Measurements from ENCODE around the gene AMHR2.
"Not testable (repeated sequence)": the region's sequence is repeated elsewhere in the genome, so short reads cannot be mapped to it uniquely, and the experiment has no call there.

AMHR2 gene

DNA sequence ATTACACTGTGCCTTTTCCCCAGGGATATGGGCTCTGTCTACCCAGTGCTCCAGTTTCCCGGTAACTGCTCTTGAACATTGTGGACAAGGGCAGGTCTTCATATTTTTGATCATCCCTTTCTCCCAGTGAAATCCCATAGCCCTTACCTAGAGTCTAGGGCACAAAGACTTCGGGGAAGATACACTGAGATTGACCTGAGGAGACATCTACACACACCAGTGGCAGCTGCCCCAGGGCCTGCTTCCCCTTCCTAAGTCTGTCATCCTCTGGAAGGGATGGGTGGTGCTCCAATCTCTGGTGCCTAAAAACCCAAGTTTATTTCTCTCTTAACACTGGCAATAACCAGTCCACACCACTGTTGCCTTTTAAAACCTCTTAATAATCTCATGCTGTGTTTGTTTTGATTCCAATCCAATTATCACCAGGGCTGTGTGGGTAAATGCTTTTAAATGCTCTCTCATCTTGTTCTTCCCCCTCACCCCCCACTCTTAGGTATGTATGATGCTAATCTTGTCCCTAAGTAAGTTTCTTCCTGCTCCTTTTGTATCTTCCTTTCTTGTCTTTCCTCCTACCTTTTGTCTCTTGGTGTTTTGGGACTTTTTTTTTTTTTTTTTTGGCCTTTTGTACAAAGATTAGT is 7.8 kb upstream of the AMHR2 start:
- DNase-seq, result not testable (repeated sequence)

DNA sequence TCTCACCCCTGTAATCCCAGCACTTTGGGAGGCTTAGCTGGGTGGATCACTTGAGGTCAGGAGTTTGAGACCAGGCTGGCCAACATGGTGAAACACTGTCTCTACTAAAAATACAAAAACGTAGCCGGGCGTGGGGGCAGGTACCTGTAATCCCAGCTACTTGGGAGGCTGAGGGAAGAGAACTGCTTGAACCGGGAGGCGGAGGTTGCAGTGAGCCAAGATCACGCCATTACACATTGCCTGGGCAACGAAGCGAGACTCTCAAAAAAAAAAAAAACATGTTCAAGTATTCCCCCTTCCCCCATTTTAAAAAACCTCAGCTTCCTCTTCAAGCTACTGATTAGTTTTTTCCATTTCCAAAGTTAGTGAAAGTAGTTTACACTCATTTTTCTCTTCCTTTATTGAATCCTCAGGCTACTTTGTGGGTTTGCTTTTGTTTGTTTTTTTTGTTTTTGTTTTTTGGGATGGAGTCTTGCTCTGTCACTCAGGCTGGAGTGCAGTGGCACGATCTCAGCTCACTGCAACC is 6.3 kb upstream of the AMHR2 start:
- DNase-seq, result not testable (repeated sequence)

DNA sequence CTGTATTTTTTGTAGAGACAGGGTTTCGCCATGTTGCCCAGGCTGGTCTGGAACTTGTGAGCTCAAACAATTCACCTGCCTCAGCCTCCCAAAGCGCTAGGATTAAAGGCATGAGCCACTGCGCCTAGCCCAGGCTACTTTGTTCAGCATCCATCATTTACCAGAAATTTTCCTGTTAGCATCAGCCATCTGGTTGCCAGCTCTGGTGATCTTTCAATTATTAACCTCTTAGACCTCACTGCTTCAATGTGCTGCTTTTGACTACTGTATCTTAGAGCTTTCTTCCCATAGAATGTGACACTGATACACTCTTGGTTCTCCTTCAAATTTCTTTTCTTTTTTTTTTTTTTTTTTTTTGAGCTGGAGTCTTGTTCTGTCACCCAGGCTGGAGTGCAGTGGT is 5.4 kb upstream of the AMHR2 start:
- no peak for DNase-seq

DNA sequence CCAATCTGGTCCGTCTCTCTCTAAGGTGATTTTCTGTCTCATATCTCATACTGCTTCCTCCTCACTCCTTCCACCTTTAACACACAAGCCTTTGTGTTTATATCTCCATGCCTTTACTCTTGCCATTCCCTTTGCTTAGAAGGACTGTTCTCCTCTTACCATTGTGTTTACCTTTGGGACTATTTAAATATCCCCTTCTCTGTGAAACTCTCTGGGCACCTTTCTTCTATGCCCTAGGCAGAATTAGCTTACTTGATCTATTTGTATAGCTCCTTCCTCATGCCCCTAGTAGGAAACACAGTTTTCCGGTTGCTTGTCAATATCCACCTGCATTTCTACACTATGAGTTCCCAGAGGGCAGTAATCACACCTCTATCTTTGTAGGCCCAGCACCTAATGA is 3.9 kb upstream of the AMHR2 start:
- no peak for DNase-seq

DNA sequence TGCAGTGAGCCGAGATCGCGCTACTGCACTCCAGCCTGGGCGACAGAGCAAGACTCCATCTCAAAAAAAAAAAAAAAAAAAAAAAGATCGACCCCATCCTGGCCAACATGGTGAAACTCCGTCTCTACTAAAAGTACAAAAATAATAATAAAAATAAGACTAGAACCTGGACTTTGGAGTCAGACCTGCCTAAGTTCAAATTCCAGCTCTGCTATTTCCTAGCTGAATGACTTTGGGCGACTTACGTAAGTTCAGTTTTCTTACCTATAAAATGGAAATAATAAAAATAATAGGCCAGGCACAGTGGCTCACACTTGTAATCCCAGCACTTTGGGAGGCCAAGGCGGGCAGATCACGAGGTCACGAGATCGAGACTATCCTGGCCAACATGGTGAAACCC is 1.4 kb upstream of the AMHR2 start:
- DNase-seq, result not testable (repeated sequence)

DNA sequence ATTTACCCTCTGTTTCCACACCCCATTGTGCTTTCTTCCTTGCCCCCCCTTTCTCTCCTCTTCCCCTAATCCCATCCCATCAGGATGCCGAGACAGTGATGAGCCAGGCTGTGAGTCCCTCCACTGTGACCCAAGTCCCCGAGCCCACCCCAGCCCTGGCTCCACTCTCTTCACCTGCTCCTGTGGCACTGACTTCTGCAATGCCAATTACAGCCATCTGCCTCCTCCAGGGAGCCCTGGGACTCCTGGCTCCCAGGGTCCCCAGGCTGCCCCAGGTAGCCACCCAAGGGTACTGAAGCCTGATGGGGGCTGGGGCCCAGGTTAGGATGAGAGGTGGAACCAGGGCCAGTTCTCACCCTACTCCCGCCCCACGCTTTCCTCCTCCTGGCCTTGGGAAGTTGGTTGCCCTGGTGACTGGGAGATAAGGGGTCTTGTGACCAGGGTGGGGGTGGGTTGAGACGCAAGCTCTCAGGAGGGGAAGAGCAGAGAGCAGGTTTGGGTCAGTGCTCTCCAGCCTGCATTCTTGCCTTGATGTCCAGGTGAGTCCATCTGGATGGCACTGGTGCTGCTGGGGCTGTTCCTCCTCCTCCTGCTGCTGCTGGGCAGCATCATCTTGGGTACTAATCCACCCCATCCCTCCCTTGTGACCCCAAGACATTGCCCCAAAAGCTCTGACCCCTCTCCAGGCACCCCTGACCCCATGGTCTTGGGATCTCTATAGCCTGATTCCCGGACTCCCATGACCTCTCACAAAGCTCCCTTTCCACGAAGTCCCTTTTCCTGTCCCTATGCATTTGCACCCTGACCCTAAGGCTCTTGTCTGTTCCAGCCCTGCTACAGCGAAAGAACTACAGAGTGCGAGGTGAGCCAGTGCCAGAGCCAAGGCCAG is 1.2 kb downstream of the AMHR2 start:
- DNase-seq, result no peak

DNA sequence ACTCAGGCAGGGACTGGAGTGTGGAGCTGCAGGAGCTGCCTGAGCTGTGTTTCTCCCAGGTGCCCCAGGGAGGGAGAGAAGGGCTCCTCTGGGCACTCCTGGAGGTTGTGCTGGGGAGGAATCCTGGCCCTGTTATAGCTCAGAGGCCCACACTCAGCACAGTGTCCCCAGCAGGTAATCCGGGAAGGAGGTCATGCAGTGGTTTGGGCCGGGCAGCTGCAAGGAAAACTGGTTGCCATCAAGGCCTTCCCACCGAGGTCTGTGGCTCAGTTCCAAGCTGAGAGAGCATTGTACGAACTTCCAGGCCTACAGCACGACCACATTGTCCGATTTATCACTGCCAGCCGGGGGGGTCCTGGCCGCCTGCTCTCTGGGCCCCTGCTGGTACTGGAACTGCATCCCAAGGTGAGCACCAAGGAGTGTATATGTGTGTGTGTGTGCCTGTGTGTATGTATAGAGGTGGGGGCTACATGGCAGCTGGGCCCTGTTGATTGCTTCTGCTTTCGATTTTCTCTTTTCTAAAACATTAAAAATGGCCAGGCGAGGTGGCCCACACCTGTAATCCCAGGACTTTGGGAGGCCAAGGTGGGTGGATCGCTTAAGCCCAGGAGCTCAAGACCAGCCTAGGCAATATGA is 2.0 kb downstream of the AMHR2 start:
- DNase-seq, result no peak

DNA sequence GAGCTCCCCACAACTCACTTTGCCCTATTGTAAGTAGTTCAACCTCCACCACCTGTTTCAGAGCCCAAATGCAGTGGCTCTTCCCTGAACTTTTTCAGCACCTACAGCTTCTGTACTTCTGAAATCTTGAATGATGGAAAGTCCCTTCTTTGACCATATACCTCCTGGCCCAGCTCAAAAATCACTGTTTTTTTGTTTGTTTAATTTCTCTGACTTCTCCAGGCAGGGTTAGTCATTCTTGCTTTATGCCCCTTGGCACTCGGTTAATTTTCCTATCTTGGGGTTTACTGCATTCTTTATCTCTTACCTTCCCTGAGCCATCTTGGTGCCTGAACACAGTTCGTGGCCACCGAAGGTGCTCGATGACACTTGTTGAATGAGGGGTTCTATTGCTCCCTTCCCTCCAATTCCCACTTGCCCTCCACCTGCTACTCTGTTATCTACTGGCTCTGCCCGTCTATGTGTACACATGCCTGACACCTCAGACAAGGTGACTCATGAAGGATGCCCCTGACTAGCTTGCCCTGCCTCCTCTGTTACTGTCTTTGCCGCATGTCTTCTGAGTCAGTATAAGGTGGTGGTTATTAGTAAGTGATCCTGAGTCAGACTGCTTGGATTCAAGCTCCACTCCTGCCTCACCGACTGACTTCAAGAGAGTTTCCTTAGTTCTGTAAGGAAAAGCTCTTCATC is 4.4 kb downstream of the AMHR2 start:
- DNase-seq, result no peak

DNA sequence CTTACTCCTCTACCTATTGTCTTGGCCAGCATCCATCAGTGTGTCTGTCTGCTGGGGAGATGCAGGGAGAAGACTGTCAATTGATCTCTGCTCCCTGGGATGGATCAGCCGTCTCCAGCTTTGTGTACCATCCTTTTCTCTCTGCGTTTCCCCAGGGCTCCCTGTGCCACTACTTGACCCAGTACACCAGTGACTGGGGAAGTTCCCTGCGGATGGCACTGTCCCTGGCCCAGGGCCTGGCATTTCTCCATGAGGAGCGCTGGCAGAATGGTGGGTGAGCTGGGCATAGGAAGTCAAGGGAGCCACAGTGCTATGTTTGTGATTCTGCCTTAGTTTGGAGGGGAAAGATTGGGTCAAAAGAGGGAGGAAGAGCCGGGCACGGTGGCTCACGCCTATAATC is 5.1 kb downstream of the AMHR2 start:
- no peak for DNase-seq

DNA sequence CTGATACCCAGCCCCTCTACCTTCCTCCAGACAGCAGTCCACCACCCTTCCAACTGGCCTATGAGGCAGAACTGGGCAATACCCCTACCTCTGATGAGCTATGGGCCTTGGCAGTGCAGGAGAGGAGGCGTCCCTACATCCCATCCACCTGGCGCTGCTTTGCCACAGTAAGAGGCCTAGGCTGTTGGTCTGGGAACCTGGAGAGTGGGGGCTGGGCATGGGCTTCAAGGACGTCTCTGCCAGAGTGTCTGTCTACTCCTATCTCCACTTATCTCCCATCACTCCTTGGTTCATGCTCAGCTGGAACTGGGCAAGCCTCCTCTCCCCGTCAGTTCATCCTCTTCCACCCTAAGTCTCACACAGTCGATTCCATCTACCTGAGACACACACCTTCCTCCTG is 6.5 kb downstream of the AMHR2 start:
- no peak for DNase-seq

DNA sequence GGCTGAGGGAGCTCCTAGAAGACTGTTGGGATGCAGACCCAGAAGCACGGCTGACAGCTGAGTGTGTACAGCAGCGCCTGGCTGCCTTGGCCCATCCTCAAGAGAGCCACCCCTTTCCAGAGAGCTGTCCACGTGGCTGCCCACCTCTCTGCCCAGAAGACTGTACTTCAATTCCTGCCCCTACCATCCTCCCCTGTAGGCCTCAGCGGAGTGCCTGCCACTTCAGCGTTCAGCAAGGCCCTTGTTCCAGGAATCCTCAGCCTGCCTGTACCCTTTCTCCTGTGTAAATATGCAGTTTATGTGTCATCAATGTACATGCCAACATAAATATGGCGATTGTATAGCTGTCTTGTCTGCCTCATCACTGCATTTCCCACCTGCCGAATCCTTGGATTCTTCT is 7.5 kb downstream of the AMHR2 start:
- no peak for DNase-seq

DNA sequence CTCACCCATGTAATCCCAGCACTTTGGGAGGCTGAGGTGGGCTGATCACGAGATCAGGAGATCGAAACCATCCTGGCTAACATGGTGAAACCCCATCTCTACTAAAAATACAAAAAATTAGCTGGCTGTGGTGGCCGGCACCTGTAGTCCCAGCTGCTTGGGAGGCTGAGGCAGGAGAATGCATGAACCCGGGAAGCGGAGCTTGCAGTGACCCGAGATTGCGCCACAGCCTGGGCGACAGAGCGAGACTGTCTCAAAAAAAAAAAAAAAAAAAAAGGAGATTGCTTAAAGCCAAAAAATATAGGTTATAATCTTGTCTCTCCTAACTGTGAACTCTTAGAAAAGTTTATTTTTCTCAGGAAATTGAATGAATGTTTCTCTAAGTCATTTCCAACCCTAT is 11.7 kb downstream of the AMHR2 start:
- not testable (repeated sequence) for DNase-seq

DNA sequence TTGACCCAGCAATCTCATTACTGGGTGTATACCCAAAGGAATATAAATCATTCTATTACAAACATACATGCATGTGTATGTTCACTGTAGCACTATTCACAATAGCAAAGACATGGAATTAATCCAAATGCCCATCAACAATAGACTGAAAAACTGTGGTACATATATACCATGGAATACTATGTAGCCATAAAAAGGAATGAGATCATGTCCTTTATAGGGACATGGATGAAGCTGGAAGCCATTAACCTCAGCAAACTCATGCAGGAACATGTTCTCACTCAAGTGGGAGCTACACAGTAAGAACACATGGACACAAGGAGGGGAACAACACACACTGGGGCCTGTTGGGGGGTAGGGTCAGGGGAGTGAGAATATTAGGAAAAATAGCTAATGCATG is 15.9 kb downstream of the AMHR2 start:
- not testable (repeated sequence) for DNase-seq

DNA sequence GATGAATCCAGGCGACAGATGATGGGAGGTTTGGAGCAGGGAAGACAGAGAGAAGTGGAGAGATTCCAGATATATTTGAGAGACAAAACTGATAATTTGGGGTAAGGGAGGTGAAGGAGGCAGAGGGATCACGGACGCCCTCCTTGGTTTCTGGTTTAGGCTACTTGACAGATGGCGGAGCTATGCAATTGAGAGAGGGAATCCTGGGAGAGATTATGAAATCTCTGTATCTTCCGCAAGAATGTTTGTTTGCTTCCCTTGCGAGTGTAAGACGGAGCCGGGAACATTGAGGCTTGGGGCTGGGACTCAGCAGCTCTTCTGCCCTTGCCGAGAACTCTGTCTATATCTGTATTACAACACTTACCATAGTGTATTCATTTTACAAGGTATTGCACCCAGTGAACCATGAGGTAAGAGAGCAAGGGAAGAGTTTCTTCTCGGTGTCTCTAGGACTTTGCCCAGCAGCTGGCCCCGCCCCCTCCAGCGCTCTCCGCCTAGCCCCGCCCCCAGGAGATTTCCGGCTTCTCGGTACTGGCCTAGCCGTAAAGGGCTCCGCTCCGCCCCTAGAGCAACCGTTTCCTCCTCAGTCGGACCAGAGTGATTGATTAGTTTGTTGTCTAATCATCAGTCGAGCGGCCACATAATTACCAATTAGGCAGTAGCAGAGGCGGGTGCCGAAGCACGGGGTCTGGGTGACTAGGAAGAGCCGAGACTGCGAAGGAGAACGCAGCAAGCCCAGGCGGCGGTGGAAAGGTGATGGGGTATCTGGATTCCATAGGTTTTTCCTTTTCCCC is 17.6 kb downstream of the AMHR2 start, which contains the start of gene PRR13:
Gene PRR13 (plus strand): TSS at position 695 of the 794 bp plus-strand sequence. CDS start 981 bp downstream, outside the sequence.
- peak; percentile 97 for DNase-seq

DNA sequence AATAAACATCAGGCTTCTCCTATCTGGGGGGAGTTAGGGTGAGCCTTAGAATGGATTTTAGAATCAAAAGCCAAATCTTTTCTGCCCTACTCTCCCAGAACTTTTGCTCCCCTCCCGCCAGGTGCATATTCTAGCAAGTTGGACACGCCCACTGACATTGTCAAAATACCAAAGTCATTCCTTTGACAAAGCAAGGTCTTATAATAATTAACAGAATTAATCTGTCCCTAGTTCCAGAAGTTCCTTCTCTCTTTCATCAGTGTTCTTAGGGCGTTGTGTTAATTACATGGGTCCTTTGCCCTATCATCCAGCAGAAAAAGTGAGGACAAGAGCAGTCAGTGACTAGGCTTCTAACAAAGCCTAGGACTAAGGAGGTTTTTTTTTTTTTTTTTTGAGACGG is 20.3 kb downstream of the AMHR2 start:
- no peak for DNase-seq

DNA sequence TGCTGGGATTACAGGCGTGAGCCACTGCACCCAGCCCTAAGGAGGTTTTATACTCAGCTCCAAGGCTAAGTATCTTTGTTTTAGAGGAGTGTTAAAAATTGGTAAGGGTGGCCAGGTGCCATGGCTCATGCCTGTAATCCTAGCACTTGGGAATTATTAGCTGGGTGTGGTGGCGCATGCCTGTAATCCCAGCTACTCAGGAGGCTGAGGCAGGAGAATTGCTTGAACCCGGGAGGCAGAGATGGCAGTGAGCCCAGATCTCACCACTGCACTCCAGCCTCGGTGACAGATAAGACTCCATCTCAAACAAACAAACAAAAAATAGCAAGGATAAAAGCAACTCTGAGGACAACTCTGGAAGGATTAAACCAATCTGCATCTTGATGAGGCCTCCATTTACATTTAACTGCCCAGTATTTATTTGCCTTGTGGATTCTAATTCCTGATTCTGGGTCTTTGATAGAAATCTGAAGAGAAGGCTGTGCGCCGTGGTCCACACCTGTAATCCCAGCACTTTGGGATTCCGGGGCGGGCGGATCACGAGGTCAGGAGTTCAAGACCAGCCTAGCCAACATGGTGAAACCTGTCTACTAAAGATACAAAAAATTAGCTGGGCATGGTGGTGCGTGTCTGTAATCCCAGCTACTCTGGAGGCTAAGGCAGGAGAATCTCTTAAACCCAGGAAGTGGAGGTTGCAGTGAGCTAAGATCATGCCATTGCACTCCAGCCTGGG is 21.1 kb downstream of the AMHR2 start:
- not testable (repeated sequence) for DNase-seq

DNA sequence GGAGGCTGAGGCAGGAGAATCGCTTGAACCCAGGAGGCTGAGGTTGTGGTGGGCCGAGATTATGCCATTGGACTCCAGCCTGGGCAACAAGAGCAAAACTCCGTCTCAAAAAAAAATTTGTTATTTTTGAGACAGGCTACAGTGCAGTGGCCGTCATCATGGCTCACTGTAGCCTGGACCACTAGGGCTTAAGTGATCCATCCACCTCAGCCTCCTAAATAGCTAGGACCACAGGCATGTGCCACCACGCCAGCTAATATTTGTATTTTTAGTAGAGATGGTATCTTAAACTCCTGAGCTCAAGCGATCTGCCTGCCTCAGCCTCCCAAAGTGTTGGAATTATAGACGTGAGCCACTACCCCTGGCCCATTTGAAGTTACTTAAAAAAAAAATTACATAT is 27.3 kb downstream of the AMHR2 start:
- DNase-seq, result no peak

DNA sequence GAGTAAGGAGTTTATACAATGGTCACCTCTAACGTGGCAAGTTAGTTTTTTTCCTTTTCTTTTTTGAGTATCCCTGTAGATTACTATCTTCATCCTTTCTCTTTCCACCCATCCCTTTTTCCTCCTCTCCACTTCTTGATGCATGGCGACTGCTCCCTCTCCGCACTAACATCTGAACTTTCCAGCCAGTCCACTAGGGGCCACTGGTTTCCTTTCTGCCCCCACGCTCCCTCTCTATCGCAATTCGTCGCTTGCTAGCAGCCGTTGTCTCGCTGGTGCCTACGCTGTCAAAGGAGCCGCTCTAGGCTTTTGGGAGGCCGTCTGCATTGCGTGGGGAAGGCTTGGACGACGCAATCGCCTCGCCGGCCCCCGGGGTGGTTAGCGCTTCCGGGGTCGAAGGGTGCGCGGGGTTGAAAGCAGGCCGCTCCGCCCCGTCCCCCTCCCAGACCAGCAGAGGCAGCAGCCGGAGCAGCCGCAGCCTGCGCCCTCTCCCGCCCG is 28.1 kb downstream of the AMHR2 start, which contains the start of gene PCBP2:
Gene PCBP2 (plus strand): TSS at position 442 of the 498 bp plus-strand sequence. CDS start 2,699 bp downstream, outside the sequence.
- peak; percentile 98 for DNase-seq

DNA sequence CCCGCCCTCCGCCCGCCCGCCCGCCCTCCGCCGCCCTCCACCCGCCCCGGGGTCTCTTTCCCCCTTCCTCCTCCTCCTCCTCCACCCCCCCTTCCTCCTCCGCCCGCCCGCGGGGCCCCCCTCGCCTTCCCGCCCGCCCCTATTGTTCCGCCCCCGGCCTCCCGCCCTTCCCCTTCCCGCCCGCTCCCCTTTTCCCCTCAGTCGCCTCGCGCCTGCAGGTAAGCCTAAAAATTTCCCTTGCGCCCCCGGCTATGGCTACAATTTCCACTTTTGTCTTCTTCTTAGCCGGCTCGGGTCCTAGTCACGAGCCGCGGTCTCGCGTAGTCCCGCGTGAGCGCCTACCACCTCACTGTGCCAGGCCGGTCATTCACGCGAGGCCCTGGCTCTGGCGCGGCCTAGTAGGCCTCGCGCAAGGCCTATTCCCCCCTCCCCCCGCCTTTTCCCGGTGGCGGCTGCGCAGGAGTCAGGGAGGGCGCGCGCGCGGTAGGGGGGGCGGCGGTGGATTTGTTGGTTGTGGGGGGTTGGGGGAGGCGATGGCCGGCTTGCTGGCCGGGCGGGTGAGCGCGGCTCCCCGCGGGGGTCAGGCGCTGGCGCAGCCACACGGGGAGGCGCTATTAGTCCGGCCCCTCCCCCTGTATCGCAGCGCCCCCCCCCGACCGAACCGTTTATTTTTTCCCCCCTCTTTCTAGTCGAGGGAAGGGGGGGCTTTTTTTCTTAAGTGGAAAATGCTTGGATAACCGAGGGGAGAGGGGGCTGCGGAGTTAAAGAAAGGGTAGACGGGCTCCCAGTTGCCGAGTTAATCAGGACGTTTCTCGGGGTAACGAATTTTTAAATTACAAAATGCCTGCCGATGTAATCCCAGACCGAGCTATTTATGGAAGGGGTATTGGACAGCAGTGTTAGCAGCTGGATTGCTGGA is 28.8 kb downstream of the AMHR2 start:
- peak; percentile 63 for DNase-seq

Data from NCI-H2171 (cell line).